Endodermal cell (in vitro differentiated cells): ENCODE measurements around the gene DLX6. TPM values are rescaled to one million over a fixed set of nuclear protein-coding genes. Genes with fewer than 3 reads are reported as not detected.
"Not testable (repeated sequence)": the region's sequence is repeated elsewhere in the genome, so short reads cannot be mapped to it uniquely, and the experiment has no call there.

Source experiments
- DNase-seq: peaks from one replicate; pipeline ENCODE4 v3.0.0-alpha.2; 2017
- H3K27ac ChIP-seq: 2 replicates; pipeline ENCODE4 v1.5.1; 2013; ENCODE audit warnings: mild to moderate bottlenecking, low read depth, low read length, moderate library complexity
- H3K27me3 ChIP-seq: 2 replicates; pipeline ENCODE4 v1.6.1; 2013; ENCODE audit warnings: mild to moderate bottlenecking, low read length, moderate library complexity; ENCODE audit not compliant: insufficient read depth, control insufficient read depth, poor library complexity, severe bottlenecking
- H3K36me3 ChIP-seq: 2 replicates; pipeline ENCODE4 v1.7.0; 2013; ENCODE audit warnings: mild to moderate bottlenecking, low read length, moderate library complexity; ENCODE audit not compliant: control insufficient read depth, insufficient read depth
- H3K4me1 ChIP-seq: one replicate; pipeline ENCODE4 v1.7.0; 2013; ENCODE audit warnings: low read length; ENCODE audit not compliant: control insufficient read depth, insufficient read depth
- H3K4me3 ChIP-seq: 2 replicates; pipeline ENCODE4 v1.5.1; 2013; ENCODE audit warnings: mild to moderate bottlenecking, low read length, moderate library complexity
- H3K9ac ChIP-seq: 2 replicates; pipeline ENCODE4 v1.6.1; 2013; ENCODE audit warnings: mild to moderate bottlenecking, low read length, moderate library complexity; ENCODE audit not compliant: poor library complexity, severe bottlenecking; ENCODE audit errors: extremely low read depth
- H3K9me3 ChIP-seq: 2 replicates; pipeline ENCODE4 v1.6.1; 2013; ENCODE audit warnings: mild to moderate bottlenecking, low read length, moderate library complexity; ENCODE audit not compliant: control insufficient read depth
- H3K27ac Mint-ChIP-seq: 2 replicates; pipeline ENCODE4 v1.8.0; 2020; ENCODE audit warnings: mixed read lengths
- H3K27me3 Mint-ChIP-seq: 2 replicates; pipeline ENCODE4 v1.8.0; 2021; ENCODE audit warnings: mild to moderate bottlenecking, mixed read lengths; ENCODE audit not compliant: insufficient read depth
- H3K36me3 Mint-ChIP-seq: 2 replicates; pipeline ENCODE4 v1.8.0; 2020; ENCODE audit warnings: low read depth, mixed read lengths
- H3K4me1 Mint-ChIP-seq: 2 replicates; pipeline ENCODE4 v1.8.0; 2020; ENCODE audit warnings: mixed read lengths
- H3K4me3 Mint-ChIP-seq: 2 replicates; pipeline ENCODE4 v1.8.0; 2020; ENCODE audit warnings: mild to moderate bottlenecking, moderate library complexity, mixed read lengths
- H3K9me3 Mint-ChIP-seq: 2 replicates; pipeline ENCODE4 v1.8.0; 2020; ENCODE audit warnings: mild to moderate bottlenecking, mixed read lengths
- CTCF ChIP-seq: fragments of 200-600 bp; sonication (generic); conservative IDR thresholded peaks from 2 replicates; pipeline ENCODE4 v1.5.0; 2021; ENCODE audit warnings: antibody characterized with exemption, mild to moderate bottlenecking
- WGBS, 2 experiments: methylation state at CpG; one replicate each; pipeline versions ENCODE4 v1.1.5 to v1.1.7; 2013; ENCODE audit warnings: missing lambda C conversion rate in 2 of 2, mixed read lengths in 1 of 2; ENCODE audit not compliant: insufficient coverage in 1 of 2, insufficient read length in 1 of 2; 5-methylcytosine and 5-hydroxymethylcytosine counted together
- total RNA-seq, 2 donors: library from RNA; stranded (reverse); fragmentation: NEBNext Ultra II Directional in 1 of 2; extraction: Animal tissue kit (Norgen Biotek cat#: 25700) in 1 of 2; gene quantifications; 2 replicates in 1 of 2; 3 replicates in 1 of 2; pipeline ENCODE4 v1.2.1, GENCODE V29; 2021

Gene DLX6
- total RNA-seq, 2 donors from 2014 or later: not detected

GRCh38 chr7:97027427-97028234 lies 22.3 kb downstream of the DLX6 start:
- no peak overlapping the region for H3K27ac ChIP-seq
- peak overlapping the region; percentile 67 for H3K4me3 ChIP-seq
- Mint-ChIP-seq H3K27me3 (peaks cover 82% of the 10 kb centered on the region), H3K4me1 (peaks cover 40% of the 10 kb centered on the region), H3K27ac (no peak overlapping the region), H3K4me3 (peak overlapping the region; percentile 37), H3K9me3 (no peaks in the 10 kb centered on the region), H3K36me3 (no peaks in the 10 kb centered on the region)
- peaks cover 10% of the 10 kb centered on the region for H3K4me1 ChIP-seq
- no peak overlapping the region for H3K9ac ChIP-seq
- peaks cover 81% of the 10 kb centered on the region for H3K27me3 ChIP-seq
- peak; percentile 92 for DNase-seq
- TF ChIP-seq CTCF: peak; percentile 95
- H3K9me3 ChIP-seq: no peaks in the 10 kb centered on the region
- no peaks in the 10 kb centered on the region for H3K36me3 ChIP-seq
- WGBS, 2 experiments: 0 to 6% methylated on average over 10 to 23 of the region's 23 CpGs

- H3K4me1 ChIP-seq, H3K27ac Mint-ChIP-seq, H3K4me3 ChIP-seq, H3K27ac ChIP-seq, H3K4me3 Mint-ChIP-seq, H3K9ac ChIP-seq, H3K9me3 ChIP-seq, DNase-seq, H3K36me3 ChIP-seq, H3K36me3 Mint-ChIP-seq, H3K4me1 Mint-ChIP-seq: not testable (repeated sequence)
- WGBS, 2 experiments: 94 to 96% methylated on average over 14 to 27 of the region's 30 CpGs
- Mint-ChIP-seq H3K27me3 (peaks cover 22% of the 10 kb centered on the region), H3K9me3 (peaks cover 11% of the 10 kb centered on the region)
- peaks cover 21% of the 10 kb centered on the region for H3K27me3 ChIP-seq
Observed at GRCh38 chr7:97034213-97034852, 29.0 kb downstream of the DLX6 start.

- Mint-ChIP-seq H3K4me3 (no peak overlapping the region), H3K27me3 (peaks cover 14% of the 10 kb centered on the region), H3K36me3 (no peaks in the 10 kb centered on the region), H3K4me1 (no peaks in the 10 kb centered on the region), H3K9me3 (peaks cover 8% of the 10 kb centered on the region), H3K27ac (no peak overlapping the region)
- Histone ChIP-seq H3K4me1 (no peaks in the 10 kb centered on the region), H3K9me3 (no peaks in the 10 kb centered on the region), H3K27me3 (peaks cover 15% of the 10 kb centered on the region), H3K4me3 (no peak overlapping the region), H3K36me3 (no peaks in the 10 kb centered on the region), H3K27ac (no peak overlapping the region), H3K9ac (no peak overlapping the region)
- TF ChIP-seq CTCF: no peak
- no peak for DNase-seq
- 86 to 90% methylated on average over 2 to 4 of the region's 5 CpGs for WGBS, 2 experiments
Observed at GRCh38 chr7:97039374-97040065, 34.2 kb downstream of the DLX6 start.
